Superior temporal gyrus (tissue), 1 donor: ENCODE results near the gene ITSN1.

Experiments used
- DNase-seq: peaks from one replicate; pipeline ENCODE4 v3.0.0-alpha.2; 2016; ENCODE audit errors: extremely low spot score

The ITSN1 gene

GRCh38 chr21:33839167-33839716 is 196.9 kb downstream of the ITSN1 start:
- DNase-seq, result no peak

- no peak for DNase-seq
Observed at GRCh38 chr21:33839806-33840205, 197.5 kb downstream of the ITSN1 start.

- no peak for DNase-seq
Observed at GRCh38 chr21:33840771-33841170, 198.5 kb downstream of the ITSN1 start.

GRCh38 chr21:33841561-33841960 is 199.3 kb downstream of the ITSN1 start:
- DNase-seq, result no peak

GRCh38 chr21:33843216-33843615 is 200.9 kb downstream of the ITSN1 start:
- DNase-seq, result no peak

GRCh38 chr21:33844104-33844889 is 202.0 kb downstream of the ITSN1 start:
- no peak for DNase-seq

GRCh38 chr21:33844890-33845205 is 202.5 kb downstream of the ITSN1 start:
- no peak for DNase-seq

- no peak for DNase-seq
Observed at GRCh38 chr21:33846141-33846540, 203.8 kb downstream of the ITSN1 start.

- DNase-seq, result no peak
Observed at GRCh38 chr21:33847588-33848248, 205.4 kb downstream of the ITSN1 start.

GRCh38 chr21:33848249-33848953 is 206.1 kb downstream of the ITSN1 start:
- DNase-seq, result no peak

- DNase-seq, result no peak
Observed at GRCh38 chr21:33849834-33850233, 207.5 kb downstream of the ITSN1 start.

GRCh38 chr21:33850401-33850800 is 208.1 kb downstream of the ITSN1 start:
- no peak for DNase-seq

GRCh38 chr21:33850985-33851384 is 208.7 kb downstream of the ITSN1 start:
- DNase-seq, result no peak

GRCh38 chr21:33852485-33852884 is 210.2 kb downstream of the ITSN1 start:
- no peak for DNase-seq

GRCh38 chr21:33854604-33855003 is 212.3 kb downstream of the ITSN1 start:
- no peak for DNase-seq

GRCh38 chr21:33855190-33855589 is 212.9 kb downstream of the ITSN1 start:
- no peak for DNase-seq

- no peak for DNase-seq
Observed at GRCh38 chr21:33856893-33857527, 214.7 kb downstream of the ITSN1 start.

- DNase-seq, result no peak
Observed at GRCh38 chr21:33857846-33858666, 215.8 kb downstream of the ITSN1 start.

GRCh38 chr21:33858667-33859372 is 216.5 kb downstream of the ITSN1 start:
- DNase-seq, result no peak

- DNase-seq, result no peak
Observed at GRCh38 chr21:33859373-33860102, 217.2 kb downstream of the ITSN1 start.
